Activated CD4-positive, alpha-beta T cell treated with anti-CD3 and anti-CD28 coated beads for 4 hours (primary cell): ENCODE measurements around the gene TLDC2.
"Not testable (repeated sequence)": the region's sequence is repeated elsewhere in the genome, so short reads cannot be mapped to it uniquely, and the experiment has no call there.

ENCODE experiments used
- DNase-seq, 2 donors: peaks; one replicate each; pipeline ENCODE4 v3.0.0-alpha.2; 2020

TLDC2 gene

DNA sequence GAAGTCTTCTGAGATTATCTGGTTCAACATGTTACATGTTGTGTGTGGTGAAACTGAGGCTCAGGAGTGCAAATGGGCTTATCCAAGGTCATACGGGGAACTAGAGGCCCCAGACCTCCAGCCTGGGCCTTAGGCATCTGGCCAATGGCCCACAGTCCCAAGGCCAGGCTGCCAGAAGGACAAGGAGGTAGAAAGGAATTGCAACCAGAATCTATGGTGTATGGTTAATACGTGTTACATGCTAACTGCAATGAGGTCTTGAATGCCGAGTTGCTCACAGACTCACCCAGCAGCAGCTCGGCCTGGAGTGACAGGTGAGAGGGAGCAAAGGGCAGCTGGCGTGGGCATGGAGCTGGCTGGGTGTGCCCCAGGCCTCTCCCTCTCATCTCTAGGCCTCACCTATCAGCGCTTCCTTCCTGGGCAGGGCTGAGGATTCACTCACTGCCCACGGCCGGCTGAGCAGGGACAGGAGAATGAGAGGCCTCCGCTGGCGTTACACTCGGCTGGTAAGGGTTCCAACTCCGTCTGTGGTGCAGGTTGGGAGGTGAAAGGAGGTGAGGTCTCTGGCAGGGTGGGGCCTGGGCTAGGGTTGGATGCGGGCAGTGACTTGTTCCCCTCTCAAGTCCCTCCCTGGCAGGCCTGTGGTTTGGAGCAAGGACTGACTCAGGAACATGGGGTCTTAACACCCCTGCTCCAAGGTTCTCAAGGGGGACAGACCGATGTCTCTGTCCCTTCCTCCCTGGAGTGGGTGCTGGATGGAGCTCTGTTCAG, at the start of gene TLDC2:
Gene TLDC2 (plus strand): TSS at position 437 of the 771 bp plus-strand sequence. CDS start 37 bp downstream, at position 474.
- no peak for DNase-seq

DNA sequence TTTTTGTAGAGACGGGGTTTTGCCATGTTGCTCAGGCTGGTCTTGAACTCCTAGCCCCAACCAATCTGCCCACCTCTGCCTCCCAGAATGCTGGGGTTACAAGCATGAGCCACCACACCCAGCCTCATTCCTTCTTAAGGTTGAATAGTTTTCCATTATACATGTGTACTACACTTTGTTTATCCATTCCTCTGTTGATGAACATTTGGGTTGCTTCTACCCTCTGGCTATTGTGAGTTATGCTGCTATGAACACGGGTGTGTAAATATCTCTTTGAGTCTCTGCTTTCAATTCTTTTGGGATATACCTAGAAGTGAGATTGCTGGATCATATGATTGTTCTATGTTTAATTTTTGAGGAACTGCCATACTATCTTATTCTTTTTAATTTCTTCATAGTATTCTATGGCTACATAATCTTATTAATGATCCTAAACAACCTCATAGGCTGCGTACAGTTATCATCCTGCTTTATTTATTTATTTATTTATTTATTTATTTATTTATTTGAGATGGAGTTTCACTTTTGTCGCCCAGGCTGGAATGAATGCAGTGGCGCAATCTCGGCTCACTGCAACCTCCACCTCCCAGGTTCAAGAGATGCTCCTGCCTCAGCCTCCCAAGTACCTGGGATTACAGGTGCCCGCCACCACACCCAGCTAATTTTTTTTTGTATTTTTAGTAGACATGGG, 49.2 kb upstream of the TLDC2 start:
- no peak for DNase-seq

DNA sequence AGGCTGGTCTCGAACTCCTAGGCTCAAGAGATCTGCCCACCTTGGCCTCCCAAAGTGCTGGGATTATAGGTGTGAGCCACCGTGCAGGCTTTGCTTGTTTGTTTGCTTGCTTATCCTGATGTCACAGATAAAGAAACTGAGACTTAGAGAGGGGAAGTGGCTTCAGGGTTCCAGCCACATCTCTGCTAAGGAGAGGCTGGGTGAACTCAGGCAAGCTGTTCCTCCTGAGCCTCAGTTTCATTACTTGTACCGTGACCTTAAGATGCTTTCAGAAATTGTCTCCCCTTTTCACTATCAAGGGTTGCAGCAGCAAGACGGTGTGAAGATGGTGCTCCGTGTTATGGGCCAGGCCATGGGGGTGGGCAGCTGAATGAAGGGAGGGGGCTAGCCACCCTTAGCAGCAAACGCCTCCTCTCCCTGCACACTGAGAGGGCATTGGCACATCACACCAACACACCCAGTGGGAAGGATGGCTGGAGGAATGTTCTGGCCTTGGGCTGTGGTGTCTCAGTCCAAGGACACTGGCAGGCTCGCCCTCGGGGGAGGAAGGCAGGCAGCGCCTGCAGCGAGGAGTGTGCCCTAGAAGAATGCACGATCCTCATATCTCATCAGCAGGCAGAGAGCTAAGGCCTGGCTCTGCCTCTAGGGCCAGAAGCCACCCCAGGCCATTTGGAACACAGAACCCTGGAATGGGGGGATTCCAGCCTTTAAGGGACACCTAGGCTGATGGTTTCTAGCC, 48.2 kb upstream of the TLDC2 start:
- DNase-seq, result no peak

DNA sequence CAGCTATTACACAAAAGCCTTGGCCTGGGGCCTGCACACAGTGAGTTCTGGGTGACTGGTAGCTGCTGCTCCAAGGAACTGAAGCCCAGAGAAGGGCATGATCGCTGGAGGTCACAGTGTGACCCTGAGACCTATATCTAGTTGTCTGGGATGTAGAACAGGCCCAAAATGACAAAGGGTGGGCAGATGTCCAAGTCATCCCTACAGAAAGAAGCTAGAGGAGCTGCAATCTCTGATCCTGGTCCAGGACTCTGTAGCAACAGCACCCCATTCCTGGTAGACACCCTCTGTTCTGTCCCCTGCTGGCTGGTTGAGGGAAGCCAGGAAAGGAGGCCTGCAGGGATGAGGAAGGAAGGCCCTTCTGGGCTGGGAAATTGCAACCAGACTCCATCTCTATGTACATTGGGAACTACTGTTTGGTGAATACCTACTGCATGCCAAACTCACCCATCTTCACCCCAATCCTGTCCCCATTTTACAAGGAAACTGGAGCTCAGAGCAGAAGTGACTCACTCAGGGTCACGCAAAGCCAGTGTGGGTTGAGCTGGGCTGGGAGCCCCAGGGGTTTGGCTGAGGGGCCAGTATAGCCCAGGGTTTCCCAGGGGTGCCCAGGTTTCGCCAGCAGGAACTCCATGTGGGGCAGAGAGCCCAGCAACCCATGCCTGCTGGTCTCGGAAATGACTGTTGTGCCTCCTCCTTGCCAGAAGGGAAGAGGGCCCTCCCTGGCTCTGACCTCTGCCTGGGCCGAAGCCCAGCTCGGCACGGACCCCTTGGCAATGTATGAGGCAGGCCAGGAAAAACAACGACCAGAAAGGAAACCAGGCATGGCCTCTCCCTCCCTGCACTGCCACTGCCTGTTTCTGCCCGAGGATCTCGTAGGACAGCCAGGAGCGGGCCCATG, 44.9 kb upstream of the TLDC2 start:
- DNase-seq, result no peak

DNA sequence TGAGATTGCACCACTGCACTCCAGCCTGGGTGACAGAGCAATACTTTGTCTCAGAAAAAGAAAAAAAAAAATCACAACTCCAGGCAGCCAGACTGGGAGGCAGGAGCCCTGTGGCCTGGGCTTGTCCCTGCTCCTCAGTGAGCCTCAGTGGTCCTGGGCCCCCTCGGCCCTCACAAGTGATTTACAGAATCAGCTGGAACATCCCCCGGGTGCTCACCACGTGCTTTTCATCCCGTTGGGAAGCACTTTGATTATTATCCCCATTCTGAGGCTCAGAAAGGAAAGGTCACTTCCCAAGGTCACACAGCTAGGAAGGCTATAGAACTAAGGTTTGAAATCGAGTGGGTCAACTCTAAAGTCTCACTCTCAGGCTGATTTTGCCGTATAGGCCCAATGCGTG, 43.1 kb upstream of the TLDC2 start:
- no peak for DNase-seq

DNA sequence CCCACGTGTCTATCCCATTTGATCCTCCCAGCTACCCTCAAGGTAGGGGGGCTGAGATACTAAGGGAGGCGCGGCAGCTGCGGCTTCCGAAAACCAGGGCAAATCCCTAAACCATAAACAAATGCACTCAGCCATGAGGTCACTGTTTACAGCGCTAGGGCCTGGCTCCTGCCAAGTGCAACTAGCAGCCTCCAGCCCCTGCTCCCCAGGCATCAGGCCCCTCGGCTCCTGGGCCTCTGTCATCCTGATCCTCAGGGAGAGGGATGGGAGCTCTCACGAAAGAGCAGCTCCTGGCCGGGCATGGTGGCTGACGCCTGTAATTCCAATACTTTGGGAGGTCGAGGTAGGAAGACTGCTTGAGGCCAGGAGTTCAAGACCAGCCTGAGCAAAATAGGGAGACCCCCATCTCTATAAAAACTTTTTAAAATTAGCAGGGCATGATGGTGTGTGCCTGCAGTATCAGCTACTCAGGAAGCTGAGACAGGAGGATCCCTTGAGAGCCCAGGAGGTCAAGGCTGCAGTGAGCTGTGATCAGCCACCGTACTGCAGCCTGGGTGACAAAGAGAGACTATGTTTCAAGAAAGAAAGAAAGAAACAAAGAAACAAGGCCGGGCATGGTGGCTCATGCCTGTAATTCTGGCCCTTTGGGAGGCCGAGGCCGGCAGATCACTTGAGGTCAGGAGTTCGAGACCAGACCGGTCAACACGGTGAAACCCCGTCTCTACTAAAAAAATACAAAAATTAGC, 42.5 kb upstream of the TLDC2 start:
- no peak for DNase-seq

DNA sequence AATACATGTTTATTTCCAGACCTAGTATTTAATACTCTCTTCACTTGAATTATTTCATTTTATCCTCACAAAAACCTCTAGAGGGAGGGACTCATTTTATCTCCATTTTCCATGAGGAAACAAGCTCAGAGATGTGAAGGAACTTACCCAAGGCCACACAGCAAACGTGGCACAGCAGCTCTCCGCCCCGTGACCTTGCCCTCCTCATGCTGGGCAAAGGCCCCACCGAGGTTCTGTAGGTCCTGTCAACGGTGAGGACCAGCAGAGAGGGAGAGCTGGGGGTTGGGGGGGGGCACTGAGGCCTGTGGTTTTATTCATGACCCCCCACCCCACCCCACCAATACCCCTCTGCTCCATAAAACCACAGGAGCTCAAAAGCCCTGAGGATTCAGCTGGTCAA, 40.9 kb upstream of the TLDC2 start:
- no peak for DNase-seq

DNA sequence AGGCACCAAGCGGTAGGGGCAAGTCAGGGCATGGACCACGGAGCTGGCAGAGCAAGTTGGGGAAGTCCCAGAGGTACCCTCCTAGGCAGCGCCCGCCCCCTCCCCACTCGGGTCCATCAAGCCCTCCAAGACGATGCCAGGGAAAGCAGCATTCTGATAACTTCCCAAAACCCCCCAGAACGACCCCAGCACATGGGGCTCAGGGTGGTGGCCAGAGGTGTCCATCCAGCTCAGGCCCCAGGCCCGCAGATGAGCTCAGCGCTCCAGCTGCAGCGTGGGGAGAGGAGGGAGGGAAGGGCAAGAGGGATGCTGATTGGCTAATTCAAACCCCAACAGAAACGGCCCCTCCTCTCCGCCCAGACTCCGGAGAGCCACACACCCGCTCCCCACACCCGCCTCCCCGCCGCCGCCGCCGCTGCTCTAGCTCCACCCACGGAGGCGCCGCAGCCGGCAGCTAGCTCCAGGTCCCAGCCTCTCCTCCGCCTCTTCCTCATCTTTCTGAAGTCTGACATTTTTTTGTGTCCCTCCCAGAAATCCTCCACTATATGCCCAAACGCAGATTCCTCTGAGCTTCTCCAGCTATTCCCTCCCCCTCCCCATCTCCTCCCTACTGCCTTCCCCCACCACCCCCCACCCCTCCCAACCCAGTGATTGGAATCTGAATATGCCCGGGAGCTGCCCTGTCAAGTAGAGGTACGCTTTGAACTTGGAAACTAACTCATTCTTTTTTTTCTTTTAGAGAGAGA, 40.3 kb upstream of the TLDC2 start:
- DNase-seq, result peak; percentile 79 to 81

DNA sequence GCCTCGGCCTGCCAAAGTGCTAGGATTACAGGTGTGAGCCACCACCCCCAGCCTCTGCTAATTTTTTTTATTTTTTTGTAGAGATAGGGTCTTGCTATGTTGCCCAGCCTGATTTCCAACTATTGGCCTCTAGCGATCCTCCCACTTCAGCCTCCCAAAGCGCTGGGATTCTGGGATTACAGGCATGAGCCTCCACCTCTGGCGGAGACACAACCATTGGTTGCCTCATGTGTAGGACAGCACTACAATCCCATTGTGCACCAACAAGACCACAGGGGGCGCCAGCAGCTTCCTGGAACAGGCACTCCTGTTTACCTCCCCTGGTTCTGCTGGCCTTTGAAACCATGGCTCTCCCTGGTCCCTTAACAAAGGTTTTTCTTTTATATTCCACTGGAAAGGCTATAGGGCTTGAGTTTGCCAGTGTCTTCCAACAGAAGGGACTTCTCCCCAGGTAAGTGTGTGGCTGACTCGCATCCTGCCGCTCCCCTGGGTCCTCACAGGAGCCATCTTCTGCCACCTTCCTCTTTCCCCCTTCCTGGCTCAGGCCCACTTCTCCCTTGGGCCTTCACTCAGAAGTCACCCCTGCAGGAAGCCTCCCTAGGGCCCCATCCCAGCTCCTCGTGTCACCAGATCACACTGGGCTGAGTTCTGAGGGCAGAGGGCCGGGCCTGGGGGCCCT, 39.2 kb upstream of the TLDC2 start:
- DNase-seq, result peak; percentile 15 to 31

DNA sequence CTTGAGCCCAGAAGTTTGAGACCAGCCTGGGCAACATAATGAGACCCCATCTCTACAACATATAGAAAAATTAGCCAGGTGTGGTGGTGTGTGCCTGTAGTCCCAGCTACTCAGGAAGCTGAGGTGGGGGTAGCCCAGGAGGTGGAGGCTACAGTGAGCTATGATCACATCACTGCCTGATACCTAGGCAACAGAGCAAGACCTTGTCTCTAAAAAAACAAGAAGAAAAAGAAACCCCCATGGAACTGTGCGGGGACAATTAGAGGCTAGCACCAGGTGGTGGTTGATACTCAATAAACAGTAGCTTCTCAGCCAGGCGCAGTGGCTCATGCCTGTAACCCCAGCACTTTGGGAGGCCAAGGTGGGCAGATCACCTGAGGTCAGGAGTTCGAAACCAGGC, 37.6 kb upstream of the TLDC2 start:
- DNase-seq, result not testable (repeated sequence)

DNA sequence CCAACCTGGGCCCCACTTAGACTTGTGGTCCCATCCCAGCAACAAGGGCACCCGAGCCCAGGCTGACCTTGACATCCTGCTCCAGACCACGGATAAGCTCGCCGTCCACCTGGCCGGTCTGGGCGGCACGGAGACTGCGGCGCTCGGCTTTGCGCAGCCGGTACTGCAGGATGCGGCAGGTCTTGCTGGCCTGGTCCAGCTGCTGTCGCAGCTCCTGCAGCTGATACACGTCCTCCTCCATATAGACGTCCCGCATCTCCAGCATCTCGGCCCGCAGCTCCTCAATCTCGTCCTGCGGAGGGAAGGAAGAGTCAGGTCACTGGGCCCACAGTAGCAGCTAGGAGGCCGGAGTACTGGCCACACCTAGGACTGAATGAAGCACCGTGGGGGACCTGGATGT, 36.8 kb upstream of the TLDC2 start:
- no peak for DNase-seq

DNA sequence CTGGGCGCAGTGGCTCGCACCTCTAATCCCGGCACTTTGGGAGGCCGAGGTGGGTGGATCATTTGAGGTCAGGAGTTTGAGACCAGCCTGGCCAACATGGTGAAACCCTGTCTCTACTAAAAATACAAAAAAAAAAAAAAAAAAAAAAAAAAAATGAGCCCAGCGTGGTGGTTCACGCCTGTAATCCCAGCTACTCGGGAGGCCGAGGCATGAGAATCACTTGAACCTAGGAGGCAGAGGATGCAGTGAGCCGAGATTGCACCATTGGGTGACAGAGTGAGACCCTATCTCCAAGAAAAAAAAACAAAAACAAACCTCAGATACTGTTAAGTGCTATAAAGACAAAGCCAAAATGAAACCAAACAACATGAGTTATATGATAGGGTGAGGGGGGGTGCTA, 34.9 kb upstream of the TLDC2 start:
- not testable (repeated sequence) for DNase-seq

DNA sequence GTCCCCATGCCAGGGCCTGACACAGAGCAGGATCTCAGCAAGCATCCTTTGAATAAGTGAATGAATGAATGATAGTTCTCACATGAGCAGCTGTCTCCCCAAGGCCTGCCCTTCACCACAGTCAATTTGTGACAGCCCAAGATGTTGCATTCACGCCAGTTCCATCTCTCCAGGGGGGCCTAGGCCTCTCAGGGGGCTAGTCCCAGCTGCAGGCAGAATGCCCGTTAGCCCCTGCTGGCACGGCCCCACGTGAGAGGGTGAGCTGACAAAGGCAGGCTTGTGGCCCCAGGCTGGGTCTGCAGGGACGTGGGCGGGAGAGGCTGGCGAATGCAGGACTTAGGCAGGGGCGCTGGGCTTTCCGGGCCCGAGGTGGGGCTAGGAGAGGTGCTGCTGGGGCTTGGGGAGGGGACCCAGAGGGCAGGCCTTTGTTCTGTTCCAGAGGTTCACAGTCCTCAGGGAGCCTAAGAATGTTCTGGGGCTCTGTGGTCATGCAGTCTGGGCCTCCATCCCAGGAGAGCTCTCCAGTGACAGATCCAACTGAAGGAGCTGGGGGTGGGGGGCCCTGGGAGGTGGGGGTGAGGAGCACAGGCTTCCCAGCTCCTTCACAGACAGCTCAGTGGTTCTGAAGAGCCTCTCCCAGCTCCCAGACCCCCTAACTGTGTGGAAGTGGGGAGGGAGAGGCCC, 30.5 kb upstream of the TLDC2 start:
- no peak for DNase-seq

DNA sequence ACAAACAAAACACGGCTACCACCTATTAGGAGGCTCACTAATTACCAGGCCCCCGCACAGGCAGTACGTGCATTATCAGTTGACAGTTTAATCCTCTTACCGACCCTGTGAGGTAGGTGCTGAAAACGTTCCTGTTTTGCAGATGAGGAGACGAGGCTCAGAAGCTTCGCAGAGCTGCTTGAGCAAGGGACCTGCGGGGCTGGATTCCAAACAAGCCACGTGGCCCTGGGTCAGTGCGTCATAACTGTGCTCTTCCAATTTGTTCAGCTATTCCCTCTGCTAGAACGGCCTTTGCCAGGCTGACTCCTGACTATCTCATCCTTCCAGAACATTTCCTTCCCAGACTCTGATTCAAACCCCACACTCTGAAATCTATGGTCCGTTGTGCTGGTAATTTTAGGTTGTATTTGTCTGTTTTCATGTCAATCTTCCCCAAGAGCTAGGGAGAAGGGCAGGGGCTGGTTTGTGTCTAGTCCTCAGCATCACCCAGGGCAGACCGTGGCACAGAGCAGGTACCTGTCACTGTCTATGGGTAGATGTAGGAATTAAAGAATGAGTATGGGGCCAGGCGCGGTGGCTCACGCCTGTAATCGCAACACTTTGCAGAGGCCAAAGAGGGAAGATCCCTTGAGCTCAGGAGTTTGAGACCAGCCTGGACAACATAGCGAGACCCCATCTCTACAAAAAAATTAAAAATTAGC, 28.8 kb upstream of the TLDC2 start:
- DNase-seq, result no peak

DNA sequence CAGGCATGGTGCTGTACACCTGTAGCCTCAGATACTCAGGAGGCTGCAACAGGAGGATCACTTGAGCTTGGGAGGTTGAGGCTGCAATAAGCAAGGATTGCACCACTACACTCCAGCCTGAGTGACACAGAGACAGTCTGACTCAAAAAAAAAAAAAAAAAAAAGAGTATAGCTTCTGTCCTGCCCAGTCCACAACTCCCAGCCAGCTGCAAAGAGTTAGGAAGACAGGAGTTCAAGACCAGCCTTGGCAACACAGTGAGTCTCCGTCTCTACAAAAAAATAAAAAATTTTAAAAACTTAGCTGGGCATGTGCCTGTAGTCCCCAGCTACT, 28.3 kb upstream of the TLDC2 start:
- no peak for DNase-seq

DNA sequence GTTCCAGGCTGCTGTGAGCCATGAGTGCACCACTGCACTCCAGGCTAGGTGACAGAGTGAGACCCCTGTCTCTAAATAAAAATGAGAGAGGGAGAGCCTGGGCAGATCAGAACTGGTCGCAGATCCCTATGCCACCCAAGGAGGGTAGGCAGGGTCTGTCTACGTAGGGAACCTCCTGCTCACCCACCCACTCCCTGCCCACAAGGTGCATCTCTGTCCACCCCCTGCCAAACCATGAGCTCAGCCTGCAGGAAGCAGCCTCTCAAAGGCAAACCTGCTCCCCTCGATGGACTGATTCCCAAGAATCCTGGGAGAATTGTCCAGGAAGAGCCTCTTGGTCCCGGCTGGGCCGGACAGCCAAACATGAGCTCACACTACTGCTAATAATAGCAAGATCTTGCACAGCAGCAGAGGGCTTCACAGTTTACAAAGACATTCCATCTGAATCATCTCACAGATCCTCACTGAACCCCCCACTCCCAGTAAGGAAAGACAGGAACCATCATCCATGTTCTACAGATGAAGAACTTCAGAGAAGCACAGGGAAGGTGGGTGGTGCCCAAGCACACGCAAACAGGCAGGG, 27.8 kb upstream of the TLDC2 start:
- no peak for DNase-seq

DNA sequence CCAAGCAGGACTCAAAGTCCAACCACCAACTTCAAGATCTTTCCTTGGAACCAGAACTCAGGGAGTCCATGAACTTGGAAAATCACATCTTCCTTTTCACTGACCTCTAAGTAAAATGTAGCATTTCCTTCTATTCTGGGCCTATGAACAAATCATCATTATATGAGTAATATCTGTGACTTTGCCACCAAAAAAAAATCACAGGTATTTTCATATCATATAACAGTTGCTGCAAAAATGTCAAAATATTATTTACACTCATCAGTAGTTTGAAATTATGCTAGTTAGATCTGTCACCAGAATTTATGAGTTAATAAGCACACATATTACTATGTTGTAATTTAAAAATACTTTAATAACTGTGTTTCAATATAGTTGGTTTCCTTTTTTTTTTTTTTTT, 27.3 kb upstream of the TLDC2 start:
- DNase-seq, result no peak

DNA sequence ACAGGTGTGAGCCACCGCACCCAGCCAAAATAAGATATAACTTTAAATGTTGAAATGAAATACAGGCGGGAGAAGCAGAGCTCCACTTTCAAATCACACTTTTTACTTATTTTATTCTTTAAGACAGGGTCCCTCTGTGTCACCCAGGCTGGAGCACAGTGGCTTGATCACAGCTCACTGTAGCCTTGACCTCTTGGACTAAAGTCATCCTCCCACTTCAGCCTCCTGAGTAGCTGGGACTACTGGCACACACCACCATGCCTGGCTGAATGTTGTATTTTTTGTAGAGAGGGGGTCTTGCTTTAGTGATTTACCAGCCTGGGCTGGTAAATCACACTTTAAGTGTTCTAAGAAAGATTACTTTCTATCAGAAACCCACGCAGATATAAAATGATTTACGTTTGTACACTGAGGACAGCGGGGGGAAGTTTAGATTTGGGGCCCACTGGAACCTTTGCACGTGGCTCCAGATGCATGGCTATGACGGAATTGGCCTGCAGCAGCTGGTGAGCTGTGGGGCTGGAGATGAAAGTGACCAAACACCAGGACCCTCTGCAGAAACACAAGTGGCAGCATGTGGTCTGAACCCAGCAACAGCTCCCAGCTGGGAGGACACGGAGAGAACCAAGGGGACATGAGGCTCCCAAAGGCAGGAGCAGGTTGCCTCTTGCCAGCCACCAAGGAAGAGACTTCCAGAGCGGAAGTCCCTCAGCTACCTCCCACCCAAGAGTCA, 26.4 kb upstream of the TLDC2 start:
- no peak for DNase-seq
